ENCODE data around the gene NCBP2L. TPM values are rescaled to one million over a fixed set of nuclear protein-coding genes. Genes with fewer than 3 reads are reported as not detected.

Gene NCBP2L
- total and polyA plus RNA-seq, 9 of the 15 experiments (the other 6 are each of a cell fraction or from before 2014, with no cell fraction given) = not detected

- in situ Hi-C loops (cut with MboI) (no loop called here), intact Hi-C loops (cut with micrococcal nuclease) (no loop called here)
- CTCF ChIA-PET (ENCODE audit: low intra/inter-chr PET ratio) = no interaction called here
- ATAC-seq (no peak), DNase-seq (ENCODE audit: extremely low read depth in 1 of 4, low spot score in 3 of 4) (no peak), FAIRE-seq (no peak)
- H2AFZ ChIP-seq (ENCODE audit: low read depth, low read length) = no peak overlapping the region
- WGBS (ENCODE audit: insufficient coverage, low coverage, missing lambda C conversion rate) = 0% methylated on average over 4 of the region's 4 CpGs
- H3K9ac ChIP-seq (ENCODE audit: insufficient read depth in 1 of 2, low read depth in 2 of 2, low read length in 2 of 2) = no peak overlapping the region
- H3K4me1 ChIP-seq (replicated peaks in 1 of 2; ENCODE audit: control insufficient read depth in 2 of 2, insufficient read depth in 2 of 2, low read length in 2 of 2) = peaks cover 0 to 12% of the 10 kb centered on the region in 2 experiments; a peak in 2 of 5 replicates
- H3K27me3 ChIP-seq (ENCODE audit: control insufficient read depth in 2 of 2, insufficient read depth in 2 of 2, low read length in 2 of 2) = peaks cover 2 to 24% of the 10 kb centered on the region in 2 experiments; a peak in 2 of 5 replicates
- H3K27ac ChIP-seq (ENCODE audit: extremely low read depth, low read depth, low read length) = no peak overlapping the region
- H3K79me2 ChIP-seq (ENCODE audit: control insufficient read depth, insufficient read depth, low read length) = no peaks in the 10 kb centered on the region
- POLR2A ChIA-PET = no interaction called here
- H3K36me3 ChIP-seq (ENCODE audit: control insufficient read depth, insufficient read depth, low read length) = no peaks in the 10 kb centered on the region
- no peak overlapping the region for H3K4me3 ChIP-seq
- H4K20me1 ChIP-seq (replicated peaks; ENCODE audit: control insufficient read depth, insufficient read depth, low read length) = no peaks in the 10 kb centered on the region
- H3K9me3 ChIP-seq (replicated peaks; ENCODE audit: control insufficient read depth, insufficient read depth, low read depth, low read length) = no peaks in the 10 kb centered on the region
- no TSS peak for BruUV-seq (replicated peaks)
- no peaks in the 10 kb centered on the region for H3K9me1 ChIP-seq (ENCODE audit: control insufficient read depth, insufficient read depth, low read length)
- H3K4me2 ChIP-seq (ENCODE audit: insufficient read depth, low read length) = no peak overlapping the region
- TF ChIP-seq CREB1 (IDR thresholded peaks at IDR 0.05) = no peak
- TF ChIP-seq CREB1 (CRISPR knock-in tag; IDR thresholded peaks at IDR 0.05) = no peak
- TF ChIP-seq TAF9B (IDR thresholded peaks at IDR 0.05; ENCODE audit: partially characterized antibody) = no peak
- no peak for TF ChIP-seq NCOA6 (IDR thresholded peaks at IDR 0.05)
- no peak for TF ChIP-seq ZNF695 (CRISPR knock-in tag; IDR thresholded peaks at IDR 0.05)
- no peak for TF ChIP-seq HDAC6 (IDR thresholded peaks at IDR 0.05; ENCODE audit: low read depth, low read length)
- TF ChIP-seq SMARCC2 (IDR thresholded peaks at IDR 0.05; ENCODE audit: low read depth) = no peak
- TF ChIP-seq HCFC1 (IDR thresholded peaks at IDR 0.05; ENCODE audit: low read depth, low read length) = no peak
- no peak for TF ChIP-seq RAD21 (CRISPR knock-in tag; conservative IDR thresholded peaks at IDR 0.05 in 1 of 2, IDR thresholded peaks at IDR 0.05 in 1 of 2)
- TF ChIP-seq CHD7 (IDR thresholded peaks at IDR 0.05; ENCODE audit: low read depth, low read length) = no peak
- TF ChIP-seq TAF1 (IDR thresholded peaks at IDR 0.05; ENCODE audit: control insufficient read depth, extremely low read depth, insufficient read depth, low read length, severe bottlenecking) = no peak
- no peak for TF ChIP-seq CSDE1 (IDR thresholded peaks at IDR 0.05)
- no peak for TF ChIP-seq EP400 (IDR thresholded peaks at IDR 0.05)
Observed at GRCh38 chrX:107827852-107828251, 50.3 kb downstream of the NCBP2L start.
